Thyroid gland (tissue), 4 donors: ENCODE measurements around the gene B3GNT7. TPM values are rescaled to one million over a fixed set of nuclear protein-coding genes. Genes with fewer than 3 reads are reported as not detected.

ENCODE experiments used
- DNase-seq, 2 donors: peaks; one replicate each; pipeline ENCODE4 v3.0.0-alpha.2; 2019
- H3K27ac ChIP-seq, 3 donors: fragments of 200-600 bp; sonication (generic); 1 replicate in 2 of 3; 2 replicates in 1 of 3; pipeline ENCODE4 v1.5.1; 2016 to 2019; ENCODE audit warnings: mild to moderate bottlenecking in 1 of 3, moderate library complexity in 1 of 3
- H3K27me3 ChIP-seq: fragments of 200-600 bp; sonication (generic); one replicate; pipeline ENCODE4 v1.5.1; 2019
- H3K36me3 ChIP-seq, 2 donors: fragments of 200-600 bp; sonication (generic); one replicate each; pipeline ENCODE4 v1.5.1; 2016 to 2019
- H3K4me1 ChIP-seq, 2 donors: fragments of 200-600 bp; sonication (generic); one replicate each; pipeline ENCODE4 v1.5.1; 2017 to 2019
- H3K4me3 ChIP-seq, 3 donors: fragments of 200-600 bp; sonication (generic); replicated peaks in 1 of 3; 1 replicate in 2 of 3; 2 replicates in 1 of 3; pipeline ENCODE4 v1.5.1; 2016; ENCODE audit warnings: mild to moderate bottlenecking in 1 of 3
- H3K9me3 ChIP-seq: fragments of 200-600 bp; sonication (generic); one replicate; pipeline ENCODE4 v1.5.1; 2017
- POLR2A ChIP-seq, 2 donors: fragments of 450-650 bp; IDR thresholded peaks; one replicate each; pipeline ENCODE4 v1.6.1; 2017; ENCODE audit warnings: antibody characterized with exemption in 2 of 2, mild to moderate bottlenecking in 2 of 2, moderate library complexity in 1 of 2
- WGBS, 2 donors: methylation state at CpG; one replicate each; pipeline ENCODE4 v1.1.5; 2017; 5-methylcytosine and 5-hydroxymethylcytosine counted together
- intact Hi-C: fragments of 100-400 bp; cut with DNase I; formaldehyde crosslinking; loops from one replicate; pipeline ENCODE4 v1.15.1; 2023
- total RNA-seq, 4 donors: library from RNA; depleted of rRNA; stranded (reverse); fragments of >200 nt; gene quantifications; one replicate each; pipeline ENCODE4 v1.2.3, GENCODE V29; 2016
- TF ChIP-seq, protein P1 (sequence below), 6 experiments: fragments of 200-600 bp in 3 of 6; fragments of 450-650 bp in 3 of 6; sonication (generic) in 3 of 6; IDR thresholded peaks; one replicate each; pipeline ENCODE4 v1.5.1; 2016 to 2019; ENCODE audit warnings: antibody characterized with exemption in 6 of 6, mild to moderate bottlenecking in 2 of 6, inconsistent platforms in 1 of 6, moderate library complexity in 1 of 6

The B3GNT7 gene
- total RNA-seq, 4 donors from 2014 or later: 6.5 to 19.2 (median 7.8) TPM

DNA sequence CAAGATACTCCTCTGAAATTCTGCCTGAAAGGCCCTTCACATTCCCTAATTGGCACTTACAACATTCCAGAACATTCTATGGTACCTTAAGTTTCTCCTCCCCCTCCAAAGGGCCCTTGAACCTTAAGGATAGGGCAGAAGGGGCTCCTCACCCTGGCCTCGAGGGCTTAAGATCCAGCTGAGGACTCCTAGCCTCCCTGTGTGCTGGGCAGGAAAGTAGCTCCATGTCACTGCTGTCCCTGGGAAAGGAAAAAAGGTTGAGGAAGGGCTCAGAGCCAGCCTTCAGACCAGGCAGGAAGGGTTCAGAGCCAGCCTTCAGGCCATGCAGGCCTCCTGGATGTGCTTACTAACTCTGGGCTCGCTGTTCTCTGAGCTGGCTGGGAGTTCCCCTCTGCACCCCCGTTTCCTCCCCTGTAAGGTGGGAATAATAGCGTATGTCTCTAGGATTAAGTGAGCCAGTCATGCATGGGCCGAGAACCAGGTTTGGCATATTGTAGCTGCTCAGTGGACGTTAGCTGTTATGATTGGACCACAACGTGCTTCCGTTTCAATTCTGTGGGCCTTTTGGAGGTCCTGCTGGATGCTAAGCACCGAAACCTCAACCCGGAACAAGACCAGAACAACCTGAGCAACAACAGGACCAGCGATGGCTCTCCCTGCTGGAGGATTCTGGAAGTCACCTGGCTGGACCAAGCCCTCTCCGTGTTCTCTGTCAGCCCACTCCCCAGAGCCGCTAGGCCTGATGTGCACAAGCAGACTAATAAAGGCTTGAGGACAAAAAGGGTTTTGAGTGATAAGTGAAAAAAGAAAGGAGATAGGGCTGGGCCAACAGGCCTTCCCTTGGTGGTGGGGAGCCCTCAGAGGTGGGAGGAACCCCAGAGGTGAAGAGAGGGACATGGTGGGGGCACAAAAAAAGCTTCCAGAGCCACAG lies 1.0 kb upstream of the B3GNT7 start:
- Histone ChIP-seq H3K36me3 (no peaks in the 10 kb centered on the region), H3K27ac (peak overlapping the region in 1 of 3 donors; percentile 58), H3K4me1 (peaks cover 0 to 12% of the 10 kb centered on the region in 2 donors), H3K9me3 (no peaks in the 10 kb centered on the region), H3K27me3 (no peaks in the 10 kb centered on the region), H3K4me3 (peak overlapping the region in 1 of 3 donors; percentile 44)
- 61 to 73% methylated on average over 12 to 13 of the region's 13 CpGs for WGBS, 2 donors
- TF ChIP-seq, protein P1, sequence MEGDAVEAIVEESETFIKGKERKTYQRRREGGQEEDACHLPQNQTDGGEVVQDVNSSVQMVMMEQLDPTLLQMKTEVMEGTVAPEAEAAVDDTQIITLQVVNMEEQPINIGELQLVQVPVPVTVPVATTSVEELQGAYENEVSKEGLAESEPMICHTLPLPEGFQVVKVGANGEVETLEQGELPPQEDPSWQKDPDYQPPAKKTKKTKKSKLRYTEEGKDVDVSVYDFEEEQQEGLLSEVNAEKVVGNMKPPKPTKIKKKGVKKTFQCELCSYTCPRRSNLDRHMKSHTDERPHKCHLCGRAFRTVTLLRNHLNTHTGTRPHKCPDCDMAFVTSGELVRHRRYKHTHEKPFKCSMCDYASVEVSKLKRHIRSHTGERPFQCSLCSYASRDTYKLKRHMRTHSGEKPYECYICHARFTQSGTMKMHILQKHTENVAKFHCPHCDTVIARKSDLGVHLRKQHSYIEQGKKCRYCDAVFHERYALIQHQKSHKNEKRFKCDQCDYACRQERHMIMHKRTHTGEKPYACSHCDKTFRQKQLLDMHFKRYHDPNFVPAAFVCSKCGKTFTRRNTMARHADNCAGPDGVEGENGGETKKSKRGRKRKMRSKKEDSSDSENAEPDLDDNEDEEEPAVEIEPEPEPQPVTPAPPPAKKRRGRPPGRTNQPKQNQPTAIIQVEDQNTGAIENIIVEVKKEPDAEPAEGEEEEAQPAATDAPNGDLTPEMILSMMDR (IDR thresholded peaks at IDR 0.05): peak in 2 of 6 experiments; percentile 11 to 14
- no peak for TF ChIP-seq POLR2A (IDR thresholded peaks at IDR 0.05)
- intact Hi-C loops: no loop called here
- peak; percentile 17 to 25 for DNase-seq

DNA sequence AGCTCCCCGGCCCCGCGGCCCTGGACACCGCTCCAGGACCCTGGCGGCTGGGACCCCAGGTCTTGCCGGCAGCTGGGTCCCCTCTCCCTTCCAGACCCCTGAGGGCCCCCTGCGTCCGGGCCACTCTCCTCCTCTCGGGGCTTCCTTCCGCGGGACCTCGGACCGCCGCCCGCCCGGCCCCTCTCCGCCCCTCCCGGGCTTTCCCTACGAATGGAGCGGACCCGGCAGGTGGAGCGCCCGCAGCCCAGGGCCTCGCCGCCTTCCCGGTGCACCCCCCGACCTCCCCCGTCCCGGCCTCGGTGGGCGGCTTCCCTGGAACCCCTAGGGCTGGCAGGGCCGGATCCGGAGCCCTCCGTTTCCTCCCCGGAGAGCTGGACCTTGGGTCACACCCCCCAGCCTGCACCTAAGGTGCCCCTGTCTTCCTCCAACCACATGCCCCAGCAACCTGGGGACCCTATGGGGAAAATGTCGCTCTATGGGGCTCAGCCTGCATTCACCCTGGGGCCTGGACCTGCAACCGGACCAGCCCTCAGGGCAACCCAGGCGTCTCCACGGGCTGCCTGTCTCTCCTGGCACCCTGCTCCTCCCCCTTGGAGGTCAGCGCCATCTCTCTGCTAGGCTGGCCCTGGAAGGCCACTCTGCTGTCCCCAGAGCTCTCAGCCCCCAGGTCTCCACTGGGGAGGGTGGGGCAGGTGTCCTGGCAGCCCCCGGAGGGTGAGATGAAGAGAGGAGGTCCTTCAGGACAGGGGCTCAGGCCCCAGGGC lies 730 bp downstream of the B3GNT7 start:
- Histone ChIP-seq H3K4me1 (peaks cover 0 to 16% of the 10 kb centered on the region in 2 donors), H3K36me3 (no peaks in the 10 kb centered on the region), H3K4me3 (peak overlapping the region in 1 of 3 donors; percentile 44), H3K9me3 (no peaks in the 10 kb centered on the region), H3K27ac (peak overlapping the region in 1 of 3 donors; percentile 20), H3K27me3 (no peaks in the 10 kb centered on the region)
- intact Hi-C loops: no loop called here
- no peak for TF ChIP-seq POLR2A (IDR thresholded peaks at IDR 0.05)
- TF ChIP-seq, protein P1 (IDR thresholded peaks at IDR 0.05): no peak
- no peak for DNase-seq
- WGBS, 2 donors: 50 to 51% methylated on average over 7 to 8 of the region's 41 CpGs

DNA sequence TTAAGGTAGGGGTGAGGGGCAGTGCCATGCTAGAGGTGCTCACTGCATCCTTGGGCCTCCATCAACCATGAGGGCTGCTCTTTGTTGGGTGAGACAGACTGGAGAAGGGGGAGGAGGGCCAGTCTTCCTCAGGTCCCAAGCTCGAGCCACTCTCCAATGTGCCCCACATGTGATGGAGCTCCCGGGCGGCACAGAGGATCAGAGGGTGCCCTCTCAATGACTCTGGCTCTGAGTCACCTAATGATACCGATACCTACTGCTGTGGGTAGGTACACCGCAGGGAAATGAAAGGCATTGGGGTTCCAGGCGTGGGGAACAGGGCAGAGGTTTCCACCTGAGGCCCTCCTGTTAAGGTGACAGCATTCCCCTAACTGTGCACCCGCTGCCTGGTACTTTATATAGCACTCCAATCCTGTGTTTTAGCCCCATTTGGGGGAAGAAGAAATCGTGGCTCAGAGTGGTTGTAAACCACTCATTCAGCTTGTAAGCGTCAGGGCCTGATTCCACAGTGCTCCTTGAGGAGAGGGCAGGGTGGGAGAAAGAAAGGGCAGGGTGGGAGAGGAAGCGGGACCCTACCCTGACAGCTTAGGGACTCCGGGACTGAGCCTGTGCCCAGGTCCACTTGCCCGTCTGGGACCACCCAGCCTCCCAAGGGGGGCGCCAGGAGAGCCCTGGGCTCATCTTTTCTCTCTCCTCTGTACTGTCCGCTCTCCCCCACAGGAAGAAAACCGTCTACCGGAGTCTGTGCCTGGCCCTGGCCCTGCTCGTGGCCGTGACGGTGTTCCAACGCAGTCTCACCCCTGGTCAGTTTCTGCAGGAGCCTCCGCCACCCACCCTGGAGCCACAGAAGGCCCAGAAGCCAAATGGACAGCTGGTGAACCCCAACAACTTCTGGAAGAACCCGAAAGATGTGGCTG lies 1.8 kb downstream of the B3GNT7 start:
- no peak overlapping the region for H3K27ac ChIP-seq
- no peak overlapping the region for H3K4me3 ChIP-seq
- peaks cover 0 to 16% of the 10 kb centered on the region in 2 donors for H3K4me1 ChIP-seq
- intact Hi-C loops: no loop called here
- 88 to 92% methylated on average over 21 of the region's 22 CpGs for WGBS, 2 donors
- H3K9me3 ChIP-seq: no peaks in the 10 kb centered on the region
- H3K36me3 ChIP-seq: no peaks in the 10 kb centered on the region
- no peak for TF ChIP-seq POLR2A (IDR thresholded peaks at IDR 0.05)
- TF ChIP-seq, protein P1 (IDR thresholded peaks at IDR 0.05): no peak
- DNase-seq: no peak
- no peaks in the 10 kb centered on the region for H3K27me3 ChIP-seq

DNA sequence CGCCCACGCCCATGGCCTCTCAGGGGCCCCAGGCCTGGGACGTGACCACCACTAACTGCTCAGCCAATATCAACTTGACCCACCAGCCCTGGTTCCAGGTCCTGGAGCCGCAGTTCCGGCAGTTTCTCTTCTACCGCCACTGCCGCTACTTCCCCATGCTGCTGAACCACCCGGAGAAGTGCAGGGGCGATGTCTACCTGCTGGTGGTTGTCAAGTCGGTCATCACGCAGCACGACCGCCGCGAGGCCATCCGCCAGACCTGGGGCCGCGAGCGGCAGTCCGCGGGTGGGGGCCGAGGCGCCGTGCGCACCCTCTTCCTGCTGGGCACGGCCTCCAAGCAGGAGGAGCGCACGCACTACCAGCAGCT lies 2.4 kb downstream of the B3GNT7 start:
- no peak overlapping the region for H3K4me3 ChIP-seq
- intact Hi-C loops: no loop called here
- H3K36me3 ChIP-seq: no peaks in the 10 kb centered on the region
- peaks cover 0 to 16% of the 10 kb centered on the region in 2 donors for H3K4me1 ChIP-seq
- no peak for DNase-seq
- no peak overlapping the region for H3K27ac ChIP-seq
- WGBS, 2 donors: 99% methylated on average over 12 to 23 of the region's 28 CpGs
- H3K9me3 ChIP-seq: no peaks in the 10 kb centered on the region
- no peaks in the 10 kb centered on the region for H3K27me3 ChIP-seq
- TF ChIP-seq, protein P1 (IDR thresholded peaks at IDR 0.05): no peak
- TF ChIP-seq POLR2A (IDR thresholded peaks at IDR 0.05): no peak
